Prostate gland (tissue), 2 donors: ENCODE measurements around the gene ARMC2. TPM values are rescaled to one million over a fixed set of nuclear protein-coding genes. Genes with fewer than 3 reads are reported as not detected.

Experiments
- DNase-seq: peaks from one replicate; pipeline ENCODE4 v3.0.0-alpha.2; 2019; ENCODE audit warnings: low spot score
- H3K27ac ChIP-seq, 2 donors: fragments of 200-600 bp; sonication (generic); 2 replicates each; pipeline ENCODE4 v1.5.1; 2017 to 2019
- H3K27me3 ChIP-seq: fragments of 200-600 bp; sonication (generic); replicated peaks from 2 replicates; pipeline ENCODE4 v1.5.1; 2019; ENCODE audit not compliant: insufficient read depth
- H3K36me3 ChIP-seq, 2 donors: fragments of 200-600 bp; sonication (generic); 1 replicate in 1 of 2; 2 replicates in 1 of 2; pipeline versions ENCODE4 v1.5.1 to v1.8.1; 2017 to 2019
- H3K4me1 ChIP-seq: fragments of 200-600 bp; sonication (generic); replicated peaks from 2 replicates; pipeline ENCODE4 v1.5.1; 2019
- H3K4me3 ChIP-seq, 2 donors: fragments of 200-600 bp; sonication (generic); 2 replicates each; pipeline ENCODE4 v1.5.1; 2017 to 2019
- H3K9me3 ChIP-seq: fragments of 200-600 bp; sonication (generic); 2 replicates; pipeline ENCODE4 v1.5.1; 2017
- POLR2A ChIP-seq: fragments of 450-650 bp; IDR thresholded peaks from one replicate; pipeline ENCODE4 v1.6.1; 2016; ENCODE audit warnings: antibody characterized with exemption, mild to moderate bottlenecking
- POLR2AphosphoS5 ChIP-seq: sonication (generic); formaldehyde crosslinking; IDR thresholded peaks from one replicate; pipeline ENCODE4 v1.6.1; 2017; ENCODE audit warnings: antibody characterized with exemption
- WGBS: methylation state at CpG from one replicate; pipeline ENCODE4 v1.1.5; 2018; 5-methylcytosine and 5-hydroxymethylcytosine counted together
- intact Hi-C: fragments of 100-400 bp; cut with DNase I; formaldehyde crosslinking; loops from one replicate; pipeline ENCODE4 v1.14.2; 2022
- total RNA-seq, 2 donors: library from RNA; depleted of rRNA; stranded (reverse); fragments of >200 nt; gene quantifications; one replicate each; pipeline ENCODE4 v1.1.0, GENCODE V29; 2016
- TF ChIP-seq, protein P1 (sequence below), 4 experiments: fragments of 200-600 bp in 2 of 4; fragments of 450-650 bp in 2 of 4; sonication (generic) in 2 of 4; IDR thresholded peaks; 1 replicate in 3 of 4; 2 replicates in 1 of 4; pipeline ENCODE4 v1.5.1; 2016 to 2019; ENCODE audit warnings: antibody characterized with exemption in 4 of 4, mild to moderate bottlenecking in 2 of 4, moderate library complexity in 2 of 4

Gene ARMC2
- total RNA-seq, 2 donors from 2014 or later: 2.0 to 8.4 TPM

DNA sequence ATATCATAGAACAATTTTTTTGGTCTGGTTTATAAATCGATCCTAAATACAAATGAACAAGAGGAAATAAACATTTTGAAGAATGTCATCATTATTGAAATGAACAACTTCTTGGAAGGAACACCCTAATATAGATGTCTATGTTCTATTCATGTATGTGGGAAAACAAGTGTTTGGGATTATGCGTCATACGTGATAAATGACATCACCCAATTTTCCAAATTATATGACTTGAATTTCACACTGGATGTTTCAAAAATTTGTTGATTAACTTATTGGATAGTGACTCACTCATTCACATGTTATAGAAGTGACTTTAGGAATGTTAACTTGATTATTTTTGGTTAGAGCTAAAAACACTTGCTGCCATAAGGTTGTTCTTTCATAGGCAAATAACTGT is 18.6 kb downstream of the ARMC2 start:
- intact Hi-C loops: no loop called here
- H3K27me3 ChIP-seq: no peaks in the 10 kb centered on the region
- DNase-seq: no peak
- no peaks in the 10 kb centered on the region for H3K9me3 ChIP-seq
- TF ChIP-seq, protein P1, sequence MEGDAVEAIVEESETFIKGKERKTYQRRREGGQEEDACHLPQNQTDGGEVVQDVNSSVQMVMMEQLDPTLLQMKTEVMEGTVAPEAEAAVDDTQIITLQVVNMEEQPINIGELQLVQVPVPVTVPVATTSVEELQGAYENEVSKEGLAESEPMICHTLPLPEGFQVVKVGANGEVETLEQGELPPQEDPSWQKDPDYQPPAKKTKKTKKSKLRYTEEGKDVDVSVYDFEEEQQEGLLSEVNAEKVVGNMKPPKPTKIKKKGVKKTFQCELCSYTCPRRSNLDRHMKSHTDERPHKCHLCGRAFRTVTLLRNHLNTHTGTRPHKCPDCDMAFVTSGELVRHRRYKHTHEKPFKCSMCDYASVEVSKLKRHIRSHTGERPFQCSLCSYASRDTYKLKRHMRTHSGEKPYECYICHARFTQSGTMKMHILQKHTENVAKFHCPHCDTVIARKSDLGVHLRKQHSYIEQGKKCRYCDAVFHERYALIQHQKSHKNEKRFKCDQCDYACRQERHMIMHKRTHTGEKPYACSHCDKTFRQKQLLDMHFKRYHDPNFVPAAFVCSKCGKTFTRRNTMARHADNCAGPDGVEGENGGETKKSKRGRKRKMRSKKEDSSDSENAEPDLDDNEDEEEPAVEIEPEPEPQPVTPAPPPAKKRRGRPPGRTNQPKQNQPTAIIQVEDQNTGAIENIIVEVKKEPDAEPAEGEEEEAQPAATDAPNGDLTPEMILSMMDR (IDR thresholded peaks at IDR 0.05): no peak
- TF ChIP-seq POLR2A: no peak
- no peak for TF ChIP-seq POLR2AphosphoS5
- no peaks in the 10 kb centered on the region for H3K4me1 ChIP-seq
- 94% methylated on average over 3 of the region's 3 CpGs for WGBS
- no peaks in the 10 kb centered on the region for H3K36me3 ChIP-seq
- no peak overlapping the region for H3K27ac ChIP-seq
- H3K4me3 ChIP-seq: no peak overlapping the region

DNA sequence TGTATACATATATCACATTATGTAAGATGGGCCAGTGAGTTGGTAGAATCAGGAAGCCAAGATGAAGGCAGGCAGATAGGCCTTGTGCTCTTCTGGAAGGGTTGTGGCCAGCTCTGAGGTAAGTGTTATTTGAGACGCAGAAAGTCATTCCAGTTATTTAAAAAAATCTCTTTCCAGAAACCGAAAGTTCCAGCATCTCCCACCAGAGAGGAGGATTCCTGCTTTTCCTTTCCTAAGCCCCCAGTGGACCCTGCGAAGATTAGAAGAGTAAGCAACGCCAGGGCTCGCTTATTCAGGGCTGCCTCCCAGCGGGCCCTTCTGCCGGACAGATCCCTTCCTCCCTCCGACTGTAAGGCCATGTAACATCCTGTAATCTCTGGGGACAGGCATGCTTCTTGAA is 20.4 kb downstream of the ARMC2 start:
- WGBS: 88% methylated on average over 8 of the region's 8 CpGs
- no peak overlapping the region for H3K4me3 ChIP-seq
- H3K27me3 ChIP-seq: no peaks in the 10 kb centered on the region
- TF ChIP-seq POLR2A: no peak
- no peaks in the 10 kb centered on the region for H3K4me1 ChIP-seq
- H3K9me3 ChIP-seq: no peaks in the 10 kb centered on the region
- intact Hi-C loops: no loop called here
- no peaks in the 10 kb centered on the region for H3K36me3 ChIP-seq
- no peak overlapping the region for H3K27ac ChIP-seq
- DNase-seq: no peak

DNA sequence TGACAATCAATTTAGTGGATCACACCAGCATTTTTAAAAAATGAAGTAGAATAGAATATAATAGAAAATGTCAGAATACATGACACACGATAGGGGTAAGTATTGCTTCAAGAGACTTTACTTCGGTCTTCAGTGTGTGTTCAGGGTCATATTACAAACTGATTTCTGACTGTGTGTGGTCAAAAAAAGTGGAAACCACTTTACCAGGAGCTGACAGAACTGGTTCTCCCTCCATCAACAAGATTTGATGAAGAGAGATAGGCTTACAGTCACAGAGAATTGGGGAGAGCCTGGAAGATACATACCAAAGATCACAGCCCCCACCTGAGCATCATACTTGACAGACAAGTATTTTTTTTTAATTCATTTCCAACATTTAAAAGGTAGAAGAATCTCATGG is 21.7 kb downstream of the ARMC2 start:
- Histone ChIP-seq H3K36me3 (no peaks in the 10 kb centered on the region), H3K4me3 (no peak overlapping the region), H3K4me1 (no peaks in the 10 kb centered on the region), H3K27me3 (no peaks in the 10 kb centered on the region), H3K27ac (no peak overlapping the region), H3K9me3 (no peaks in the 10 kb centered on the region)
- 68% methylated on average over 2 of the region's 2 CpGs for WGBS
- TF ChIP-seq, protein P1 (IDR thresholded peaks at IDR 0.05): no peak
- intact Hi-C loops: no loop called here
- DNase-seq: no peak

DNA sequence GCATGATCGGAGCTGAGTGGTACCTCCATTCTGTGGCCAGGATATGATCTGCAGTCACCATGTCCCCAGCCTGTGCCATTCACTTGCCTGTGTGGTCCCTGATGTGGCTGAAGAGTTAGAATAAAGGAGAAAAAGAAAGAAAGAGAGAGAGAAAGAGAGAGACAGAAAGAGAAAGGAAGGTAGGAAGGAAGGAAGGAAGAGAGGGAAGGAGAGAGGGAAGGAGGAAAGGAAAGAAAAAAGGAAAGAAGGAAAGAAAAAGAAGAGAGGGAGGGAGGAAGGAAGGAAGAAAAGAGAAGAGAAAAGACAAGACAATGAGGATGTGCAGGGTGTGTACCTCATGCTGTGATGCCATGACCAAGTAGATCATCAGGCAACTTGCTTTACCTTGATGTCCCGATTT is 22.1 kb downstream of the ARMC2 start:
- Histone ChIP-seq H3K27ac (no peak overlapping the region), H3K4me1 (no peaks in the 10 kb centered on the region), H3K36me3 (no peaks in the 10 kb centered on the region), H3K4me3 (no peak overlapping the region), H3K9me3 (no peaks in the 10 kb centered on the region), H3K27me3 (no peaks in the 10 kb centered on the region)
- TF ChIP-seq, protein P1 (IDR thresholded peaks at IDR 0.05): no peak
- TF ChIP-seq POLR2A (no peak), POLR2AphosphoS5 (no peak)
- 100% methylated on average over 2 of the region's 2 CpGs for WGBS
- intact Hi-C loops: no loop called here
- no peak for DNase-seq

DNA sequence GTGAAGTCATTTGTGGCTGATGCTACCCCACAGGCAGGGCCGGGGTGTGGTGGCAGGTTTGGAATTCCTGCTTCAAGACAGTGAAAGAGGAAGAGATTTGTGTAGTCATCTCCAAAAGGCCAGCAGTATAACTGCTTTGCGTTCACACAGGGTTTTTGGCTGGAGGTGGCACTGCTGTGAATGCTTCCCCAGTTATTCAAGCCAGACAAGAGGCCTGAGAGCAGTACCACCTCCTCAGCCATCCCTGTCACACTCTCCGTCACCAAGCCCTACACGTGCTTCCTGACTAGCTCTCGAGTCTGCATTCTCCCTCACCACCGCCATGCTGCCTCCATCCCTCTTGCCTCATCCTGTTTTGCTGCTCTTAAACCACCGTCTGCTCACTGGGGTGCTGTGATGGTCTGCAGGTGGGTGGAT is 23.9 kb downstream of the ARMC2 start:
- no peaks in the 10 kb centered on the region for H3K36me3 ChIP-seq
- no peak for DNase-seq
- H3K9me3 ChIP-seq: no peaks in the 10 kb centered on the region
- TF ChIP-seq POLR2A (no peak), POLR2AphosphoS5 (no peak)
- TF ChIP-seq, protein P1 (IDR thresholded peaks at IDR 0.05): no peak
- H3K27me3 ChIP-seq: no peaks in the 10 kb centered on the region
- no peak overlapping the region for H3K27ac ChIP-seq
- no peaks in the 10 kb centered on the region for H3K4me1 ChIP-seq
- intact Hi-C loops: no loop called here
- 69% methylated on average over 7 of the region's 7 CpGs for WGBS
- H3K4me3 ChIP-seq: no peak overlapping the region
